HEK293 (cell line): ENCODE data around the gene HYPK.
A peak's percentile ranks its signal among the peaks of the same experiment; 100 is the strongest.

ENCODE experiments used
- CTCF ChIP-seq: fragments of 450-650 bp; formaldehyde crosslinking; IDR thresholded peaks from 2 replicates; pipeline ENCODE4 v1.5.1; 2016; ENCODE audit warnings: missing biosample characterization, missing genetic modification characterization
- FEZF1 ChIP-seq: fragments of 450-650 bp; formaldehyde crosslinking; IDR thresholded peaks from 2 replicates; pipeline ENCODE4 v1.5.1; 2016; ENCODE audit warnings: missing biosample characterization, missing genetic modification characterization
- GLIS1 ChIP-seq: fragments of 450-650 bp; formaldehyde crosslinking; IDR thresholded peaks from 2 replicates; pipeline ENCODE4 v1.5.1; 2016; ENCODE audit warnings: missing biosample characterization, missing genetic modification characterization
- IKZF3 ChIP-seq: fragments of 450-650 bp; IDR thresholded peaks from 2 replicates; pipeline ENCODE4 v1.5.0; 2018; ENCODE audit warnings: missing biosample characterization, mild to moderate bottlenecking, missing genetic modification characterization, moderate library complexity
- KLF1 ChIP-seq: fragments of 450-650 bp; formaldehyde crosslinking; IDR thresholded peaks from 2 replicates; pipeline ENCODE4 v1.5.1; 2016; ENCODE audit warnings: missing biosample characterization, missing genetic modification characterization
- KLF10 ChIP-seq: fragments of 450-650 bp; IDR thresholded peaks from 2 replicates; pipeline ENCODE4 v1.5.1; 2018; ENCODE audit warnings: missing biosample characterization, mild to moderate bottlenecking, missing genetic modification characterization
- KLF7 ChIP-seq: fragments of 450-650 bp; formaldehyde crosslinking; IDR thresholded peaks from 2 replicates; pipeline ENCODE4 v1.5.1; 2016; ENCODE audit warnings: missing biosample characterization, missing genetic modification characterization, borderline replicate concordance
- MZF1 ChIP-seq: fragments of 450-650 bp; formaldehyde crosslinking; IDR thresholded peaks from 2 replicates; pipeline ENCODE4 v1.5.1; 2017; ENCODE audit warnings: missing biosample characterization, missing genetic modification characterization, borderline replicate concordance
- OSR2 ChIP-seq: fragments of 450-650 bp; formaldehyde crosslinking; IDR thresholded peaks from 2 replicates; pipeline ENCODE4 v1.5.1; 2016; ENCODE audit warnings: missing biosample characterization, missing genetic modification characterization
- PATZ1 ChIP-seq: fragments of 450-650 bp; formaldehyde crosslinking; IDR thresholded peaks from 2 replicates; pipeline ENCODE4 v1.5.1; 2016; ENCODE audit warnings: missing biosample characterization, missing genetic modification characterization
- PBX3 ChIP-seq: sonication (generic); formaldehyde crosslinking; IDR thresholded peaks from 2 replicates; pipeline ENCODE4 v1.8.1; 2022; ENCODE audit warnings: mild to moderate bottlenecking, moderate library complexity, missing genetic modification reagents
- REPIN1 ChIP-seq: fragments of 450-650 bp; formaldehyde crosslinking; IDR thresholded peaks from 2 replicates; pipeline ENCODE4 v1.5.1; 2017; ENCODE audit warnings: missing biosample characterization, missing genetic modification characterization, low read depth
- ZBTB17 ChIP-seq: fragments of 450-650 bp; formaldehyde crosslinking; IDR thresholded peaks from 2 replicates; pipeline ENCODE4 v1.5.1; 2016; ENCODE audit warnings: missing biosample characterization, missing genetic modification characterization
- ZBTB26 ChIP-seq: fragments of 450-650 bp; formaldehyde crosslinking; optimal IDR thresholded peaks from 2 replicates; pipeline ENCODE3; 2016; ENCODE audit warnings: missing biosample characterization, mild to moderate bottlenecking, missing genetic modification characterization
- ZFP69B ChIP-seq: fragments of 450-650 bp; formaldehyde crosslinking; IDR thresholded peaks from 2 replicates; pipeline ENCODE4 v1.5.1; 2016; ENCODE audit warnings: missing biosample characterization, missing genetic modification characterization
- ZNF112 ChIP-seq: fragments of 450-650 bp; formaldehyde crosslinking; IDR thresholded peaks from 2 replicates; pipeline ENCODE4 v1.5.0; 2017; ENCODE audit warnings: missing biosample characterization, missing genetic modification characterization
- ZNF24 ChIP-seq: fragments of 450-650 bp; formaldehyde crosslinking; IDR thresholded peaks from 2 replicates; pipeline ENCODE4 v1.5.1; 2016; ENCODE audit warnings: missing biosample characterization, missing genetic modification characterization
- ZNF274 ChIP-seq, 2 experiments: fragments of 200-500 bp in 1 of 2; fragments of 450-650 bp in 1 of 2; sonication (Bioruptor generic) in 1 of 2; formaldehyde crosslinking in 1 of 2; IDR thresholded peaks; 2 replicates each; pipeline versions ENCODE4 v1.5.1 to v1.6.1; 2014 to 2016; ENCODE audit warnings: borderline replicate concordance in 1 of 2, inconsistent platforms in 1 of 2, low read length in 1 of 2, missing biosample characterization in 1 of 2, missing genetic modification characterization in 1 of 2
- ZNF280D ChIP-seq: fragments of 450-650 bp; formaldehyde crosslinking; IDR thresholded peaks from 2 replicates; pipeline ENCODE4 v1.5.1; 2016; ENCODE audit warnings: missing biosample characterization, missing genetic modification characterization
- ZNF449 ChIP-seq: fragments of 450-650 bp; formaldehyde crosslinking; IDR thresholded peaks from 2 replicates; pipeline ENCODE4 v1.5.1; 2017; ENCODE audit warnings: missing biosample characterization, mild to moderate bottlenecking, missing genetic modification characterization, moderate library complexity
- ZNF48 ChIP-seq: fragments of 450-650 bp; formaldehyde crosslinking; IDR thresholded peaks from 2 replicates; pipeline ENCODE4 v1.5.1; 2016; ENCODE audit warnings: missing biosample characterization, missing genetic modification characterization
- ZNF510 ChIP-seq: fragments of 450-650 bp; formaldehyde crosslinking; IDR thresholded peaks from 2 replicates; pipeline ENCODE4 v1.5.1; 2018; ENCODE audit warnings: mild to moderate bottlenecking, missing genetic modification characterization, missing biosample characterization; ENCODE audit not compliant: insufficient replicate concordance
- ZNF521 ChIP-seq: fragments of 450-650 bp; formaldehyde crosslinking; IDR thresholded peaks from 2 replicates; pipeline ENCODE4 v1.5.1; 2017; ENCODE audit warnings: missing biosample characterization, mild to moderate bottlenecking, missing genetic modification characterization
- ZNF561 ChIP-seq: fragments of 450-650 bp; IDR thresholded peaks from 2 replicates; pipeline ENCODE4 v1.5.1; 2018; ENCODE audit warnings: missing biosample characterization, missing genetic modification characterization, borderline replicate concordance
- ZNF580 ChIP-seq: fragments of 450-650 bp; formaldehyde crosslinking; IDR thresholded peaks from 2 replicates; pipeline ENCODE4 v1.5.1; 2016; ENCODE audit warnings: missing biosample characterization, missing genetic modification characterization
- ZNF785 ChIP-seq: fragments of 450-650 bp; formaldehyde crosslinking; IDR thresholded peaks from 2 replicates; pipeline ENCODE4 v1.5.1; 2016; ENCODE audit warnings: missing biosample characterization, missing genetic modification characterization
- ZXDB ChIP-seq: fragments of 450-650 bp; formaldehyde crosslinking; IDR thresholded peaks from 2 replicates; pipeline ENCODE4 v1.5.1; 2016; ENCODE audit warnings: missing biosample characterization, missing genetic modification characterization

HYPK gene

GRCh38 chr15:43826508-43827341 lies 26.3 kb downstream of the HYPK start, which contains the start of gene WDR76 (continued):
- TF ChIP-seq MZF1 (tag by site-specific recombination) (peak; percentile 66; the same call in 1 of the 2 replicates), ZBTB26 (peak; percentile 45), ZNF561 (tag by site-specific recombination) (0 out of 2 replicates have a peak, but pooled peaks have one; percentile 45), ZNF274 (IDR thresholded peaks at IDR 0.05; ENCODE audit: low read length) (no peak), ZNF274 (tag by site-specific recombination; IDR thresholded peaks at IDR 0.05; ENCODE audit: borderline replicate concordance) (no peak), KLF1 (tag by site-specific recombination) (peak; percentile 63), ZXDB (peak; percentile 63), ZFP69B (peak; percentile 83), ZNF510 (tag by site-specific recombination) (no peak), ZNF580 (tag by site-specific recombination) (0 out of 2 replicates have a peak, but pooled peaks have one; percentile 35), CTCF (no peak), ZNF112 (tag by site-specific recombination) (no peak), IKZF3 (tag by site-specific recombination) (0 out of 2 replicates have a peak, but pooled peaks have one; percentile 13), ZBTB17 (tag by site-specific recombination) (peak; percentile 45), OSR2 (tag by site-specific recombination) (peak; percentile 77), ZNF785 (tag by site-specific recombination) (peak; percentile 38; the same call in 1 of the 2 replicates), ZNF449 (tag by site-specific recombination) (peak; percentile 81), PATZ1 (tag by site-specific recombination) (peak; percentile 69), GLIS1 (tag by site-specific recombination) (peak; percentile 79), FEZF1 (tag by site-specific recombination) (no peak), PBX3 (no peak), ZNF280D (tag by site-specific recombination) (peak; percentile 40; the same call in 1 of the 2 replicates), KLF7 (peak; percentile 85), KLF10 (tag by site-specific recombination) (0 out of 2 replicates have a peak, but pooled peaks have one; percentile 48), ZNF521 (tag by site-specific recombination) (no peak), ZNF48 (tag by site-specific recombination) (no peak), ZNF24 (tag by site-specific recombination) (0 out of 2 replicates have a peak, but pooled peaks have one; percentile 31), REPIN1 (tag by site-specific recombination) (0 out of 2 replicates have a peak, but pooled peaks have one; percentile 29)
